ENCODE data around the gene HMSD.
A peak's percentile ranks its signal among the peaks of the same experiment; 100 is the strongest.

Gene HMSD

DNA sequence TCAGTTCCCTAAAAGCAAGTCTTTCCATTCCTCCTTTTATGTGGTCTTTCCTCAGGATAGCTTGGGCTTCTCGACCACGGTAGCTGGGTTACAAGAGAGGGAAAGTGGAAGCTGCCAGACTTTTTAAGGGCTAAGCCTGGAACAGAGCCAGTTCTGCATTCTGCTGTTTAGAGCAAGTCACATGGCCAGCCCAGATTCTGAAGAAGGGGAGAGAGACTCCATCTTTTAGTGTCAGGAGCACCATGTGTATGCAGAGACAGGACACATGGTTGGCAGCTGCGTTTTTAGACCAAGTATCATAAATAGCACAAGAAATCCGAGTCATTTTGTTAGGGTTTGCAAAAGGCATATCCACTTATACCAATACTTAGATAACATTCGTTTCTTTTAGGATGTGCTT is 4.7 kb downstream of the HMSD start:
- DNase-seq (ENCODE audit: low read depth in 1 of 2, low spot score in 1 of 2) = no peak

DNA sequence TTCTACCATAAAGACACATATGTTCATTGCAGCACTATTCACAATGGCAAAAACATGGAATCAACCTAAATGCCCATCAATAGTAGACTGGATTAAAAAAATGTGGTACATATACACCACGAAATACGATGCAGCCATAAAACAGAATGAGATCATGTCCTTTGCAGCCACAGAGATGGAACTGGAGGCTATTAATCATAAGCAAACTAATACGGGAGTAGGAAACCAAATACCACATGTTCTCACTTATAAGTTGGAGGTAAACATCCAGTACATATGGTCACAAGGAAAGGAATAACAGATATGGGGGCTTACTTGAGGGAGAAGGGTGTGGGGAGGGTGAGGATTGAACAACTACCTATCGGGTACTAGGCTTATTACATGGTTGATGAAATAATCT is 7.7 kb downstream of the HMSD start:
- DNase-seq (ENCODE audit: low read depth in 1 of 2, low spot score in 1 of 2) = no peak

DNA sequence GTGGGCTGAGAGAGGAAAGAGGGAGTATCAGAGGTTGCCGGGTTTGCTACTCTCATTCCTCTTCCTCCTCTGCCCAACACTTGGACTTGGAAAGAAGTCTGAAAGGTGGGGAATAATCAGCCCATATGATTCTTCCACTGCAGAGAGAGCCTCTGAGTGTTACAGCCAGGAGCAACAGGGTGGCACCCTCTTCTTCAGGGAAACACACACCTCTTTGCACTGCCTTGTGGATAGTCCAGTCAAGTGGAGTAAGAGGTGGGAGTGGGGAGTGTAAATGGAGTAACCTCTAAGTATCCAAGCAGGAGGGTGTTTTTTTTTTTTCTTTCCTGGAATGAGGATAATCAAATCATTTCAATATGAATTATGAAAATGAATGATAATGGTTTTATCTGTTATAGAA is 11.8 kb downstream of the HMSD start:
- DNase-seq (ENCODE audit: low read depth in 1 of 2, low spot score in 1 of 2) = no peak

DNA sequence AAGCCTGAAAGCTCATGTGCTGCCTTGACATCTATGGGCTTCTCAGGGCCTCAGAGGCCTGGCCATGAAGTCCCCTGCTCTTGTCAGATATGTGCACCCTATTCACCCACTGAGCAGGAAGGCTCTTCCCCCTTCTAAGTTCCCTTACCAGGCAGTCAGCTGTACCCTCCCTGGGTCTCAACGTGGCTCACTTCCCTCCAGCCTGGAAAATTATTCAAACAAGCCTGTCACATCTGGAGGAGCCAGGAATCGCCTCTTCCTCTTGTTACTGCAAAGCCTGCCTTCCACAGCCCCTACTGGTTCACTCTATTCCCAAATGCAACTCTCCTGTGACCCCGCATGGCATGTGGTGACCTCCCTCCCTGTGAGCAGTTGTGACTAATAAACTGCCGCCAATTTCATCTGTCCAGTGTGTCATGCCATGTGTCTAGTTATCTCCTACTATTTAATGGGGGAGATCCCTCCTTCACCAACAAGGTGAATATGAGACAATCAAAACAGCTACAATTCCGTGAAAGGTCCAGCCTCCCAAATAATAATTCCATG is 12.4 kb downstream of the HMSD start:
- DNase-seq (ENCODE audit: low read depth in 1 of 2, low spot score in 1 of 2) = no peak

DNA sequence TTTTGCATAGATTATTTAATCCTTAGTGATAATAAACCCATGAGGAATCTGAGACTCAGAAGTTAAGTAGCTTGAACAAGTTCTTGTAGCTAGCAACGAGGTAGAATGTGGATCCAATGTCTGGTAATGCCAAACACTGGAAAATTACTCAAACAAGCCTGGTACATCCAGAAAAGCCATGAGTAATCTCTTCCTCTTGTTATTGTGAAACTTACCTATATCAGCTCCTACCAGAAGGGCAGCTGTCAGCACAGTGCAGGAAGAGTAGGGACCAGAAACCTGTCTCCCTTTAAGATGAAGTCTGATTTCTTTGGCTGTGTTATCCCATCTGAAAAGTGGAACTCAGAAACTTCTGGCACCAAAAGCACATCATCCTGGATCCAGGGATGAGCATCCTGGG is 13.0 kb downstream of the HMSD start:
- DNase-seq (ENCODE audit: low read depth in 1 of 2, low spot score in 1 of 2) = no peak

DNA sequence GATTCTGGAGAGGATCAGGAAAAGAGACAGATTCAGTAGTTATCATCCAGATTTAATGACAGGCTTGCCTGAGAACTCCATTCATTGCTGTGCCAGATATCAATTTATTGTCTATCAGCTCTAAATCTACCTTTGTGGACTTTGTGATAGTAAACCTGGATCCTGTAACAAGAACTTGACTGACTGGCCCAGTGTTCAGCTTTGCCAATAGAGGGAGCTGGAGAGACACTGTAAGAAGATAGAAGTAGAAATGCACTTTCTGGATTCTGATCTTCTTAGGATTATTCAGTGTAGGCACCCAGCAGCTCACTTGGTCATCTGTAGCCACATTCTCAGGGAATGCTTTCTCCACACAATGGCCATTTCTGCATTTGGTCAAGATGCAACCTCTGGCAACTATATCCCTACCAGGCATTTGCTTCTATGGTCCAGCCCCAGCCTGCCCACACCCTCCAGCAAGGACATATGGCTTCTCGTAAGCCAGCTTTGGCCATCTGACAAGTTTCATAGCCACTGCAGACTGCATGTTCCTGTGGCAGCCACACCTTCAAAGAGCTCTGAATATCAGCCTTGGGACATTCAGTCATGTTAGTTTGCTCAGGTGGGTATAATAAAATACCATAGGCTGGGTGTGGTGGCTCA is 14.6 kb downstream of the HMSD start:
- peak in 1 of 2 donors; percentile 42 for DNase-seq (ENCODE audit: low read depth in 1 of 2, low spot score in 1 of 2)

DNA sequence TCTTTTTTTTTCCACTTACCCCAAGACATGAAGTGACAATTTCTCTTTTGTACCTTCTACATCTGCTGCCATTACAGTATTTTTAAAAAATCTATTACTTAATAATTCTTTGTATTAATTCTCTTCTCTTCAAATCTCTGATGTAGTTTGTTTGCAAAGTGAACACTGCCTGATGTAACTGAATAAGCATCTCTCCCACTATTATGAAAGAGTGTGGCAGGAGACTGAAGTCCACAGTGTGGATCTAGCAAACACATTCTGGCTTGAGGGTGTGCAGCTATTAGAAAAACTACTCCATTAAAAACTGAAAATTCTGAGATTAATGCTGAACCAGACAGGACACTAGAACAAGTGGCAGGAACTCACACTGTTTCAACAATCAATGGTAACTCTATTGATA is 15.8 kb downstream of the HMSD start:
- no peak for DNase-seq (ENCODE audit: low read depth in 1 of 2, low spot score in 1 of 2)

DNA sequence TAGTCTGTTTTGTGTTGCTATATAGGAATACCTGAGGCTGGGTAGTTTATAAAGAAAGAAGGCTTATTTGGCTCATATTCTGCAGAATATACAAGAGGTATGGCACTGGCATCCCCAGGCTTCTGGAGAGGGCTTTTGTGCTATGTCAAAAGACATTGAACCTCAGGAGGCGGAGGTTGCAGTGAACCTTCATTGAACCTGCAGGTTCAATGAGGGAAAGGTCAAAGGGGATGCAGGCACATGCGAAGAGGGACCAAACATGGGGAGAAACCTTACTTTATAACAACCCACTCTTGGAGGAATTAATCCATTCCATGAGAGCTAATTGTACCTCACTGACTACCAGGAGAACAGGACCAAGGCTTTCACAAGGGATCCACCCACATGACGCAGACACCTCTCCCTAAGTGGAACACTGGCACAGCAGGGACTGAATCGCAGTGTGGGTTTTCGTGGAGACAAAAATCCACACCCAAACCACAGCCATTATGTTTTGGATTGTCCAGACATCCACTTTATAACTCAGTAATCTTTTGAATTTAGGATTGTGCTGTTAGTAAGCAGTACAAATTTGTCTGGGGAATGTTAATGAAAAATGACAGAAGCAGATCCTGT is 16.7 kb downstream of the HMSD start:
- DNase-seq (ENCODE audit: low read depth in 1 of 2, low spot score in 1 of 2) = no peak

DNA sequence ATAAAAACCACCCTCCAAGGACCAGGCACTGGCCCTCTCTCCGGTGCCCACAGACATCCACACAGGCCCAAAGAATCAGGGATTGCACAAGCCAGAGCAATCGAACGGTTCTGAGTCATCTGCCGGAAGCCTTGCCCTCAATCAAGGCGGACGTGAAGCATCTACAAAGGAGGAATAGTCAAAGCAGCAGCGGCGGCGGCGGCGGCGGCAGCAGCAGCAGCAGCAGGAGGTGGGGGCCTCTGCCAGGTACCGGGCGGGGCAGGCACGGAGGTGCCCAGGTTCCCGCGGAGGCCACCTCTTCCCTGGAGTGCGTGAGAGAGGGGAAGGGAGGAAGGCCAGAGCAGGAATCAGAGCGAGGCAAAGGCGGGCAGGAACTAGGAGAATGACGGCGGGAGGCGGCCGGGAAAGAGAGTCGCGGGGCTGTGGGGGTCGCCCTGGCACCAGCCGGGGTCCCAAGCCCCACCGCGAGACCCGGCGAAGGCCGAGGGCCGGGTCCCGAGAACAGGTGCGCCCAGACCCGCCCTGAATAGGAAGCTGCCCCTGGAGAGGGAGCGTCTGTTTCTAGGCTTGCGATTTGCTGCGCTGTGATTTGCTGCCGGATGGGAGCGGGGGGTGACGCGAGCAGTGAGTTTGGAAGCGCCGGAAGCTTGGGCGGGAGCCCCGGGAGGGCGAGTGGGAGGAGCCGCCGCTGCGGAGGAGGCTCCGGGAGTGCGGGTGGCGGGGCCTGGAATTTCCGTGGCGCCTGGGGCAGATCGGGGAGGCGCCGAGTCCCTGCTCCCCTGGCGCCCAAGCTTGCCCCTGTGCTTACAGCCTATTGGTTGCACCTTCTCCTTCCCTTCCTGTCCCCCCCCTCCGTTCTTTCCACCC is 21.1 kb downstream of the HMSD start, which contains the start of gene SERPINB8:
Gene SERPINB8, plus strand, starts transcription at position 140 of the 867 bp plus-strand sequence. CDS start 8,228 bp downstream, outside the sequence.
- DNase-seq (ENCODE audit: low read depth in 1 of 2, low spot score in 1 of 2) = peak; percentile 52 to 69

DNA sequence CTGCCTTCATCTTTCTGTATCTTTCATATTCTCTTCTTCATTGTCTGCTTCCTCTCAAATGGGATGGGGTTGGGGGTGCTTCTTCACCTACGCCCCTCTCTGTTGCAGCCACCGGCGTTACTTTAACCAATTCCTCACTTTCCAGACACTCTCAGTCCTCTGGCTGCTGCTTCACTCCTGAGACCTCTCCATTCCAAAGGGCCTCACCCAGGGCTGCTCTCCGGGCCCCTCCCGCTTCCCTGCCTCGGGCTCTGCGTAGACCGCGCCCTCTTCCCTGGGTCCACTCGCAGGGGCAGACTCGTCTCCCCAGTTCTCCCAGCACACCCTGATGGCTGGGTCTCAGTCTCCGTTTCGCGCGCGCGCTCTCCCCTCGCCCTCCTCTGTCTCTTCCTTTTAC is 21.7 kb downstream of the HMSD start:
- DNase-seq (ENCODE audit: low read depth in 1 of 2, low spot score in 1 of 2) = no peak

DNA sequence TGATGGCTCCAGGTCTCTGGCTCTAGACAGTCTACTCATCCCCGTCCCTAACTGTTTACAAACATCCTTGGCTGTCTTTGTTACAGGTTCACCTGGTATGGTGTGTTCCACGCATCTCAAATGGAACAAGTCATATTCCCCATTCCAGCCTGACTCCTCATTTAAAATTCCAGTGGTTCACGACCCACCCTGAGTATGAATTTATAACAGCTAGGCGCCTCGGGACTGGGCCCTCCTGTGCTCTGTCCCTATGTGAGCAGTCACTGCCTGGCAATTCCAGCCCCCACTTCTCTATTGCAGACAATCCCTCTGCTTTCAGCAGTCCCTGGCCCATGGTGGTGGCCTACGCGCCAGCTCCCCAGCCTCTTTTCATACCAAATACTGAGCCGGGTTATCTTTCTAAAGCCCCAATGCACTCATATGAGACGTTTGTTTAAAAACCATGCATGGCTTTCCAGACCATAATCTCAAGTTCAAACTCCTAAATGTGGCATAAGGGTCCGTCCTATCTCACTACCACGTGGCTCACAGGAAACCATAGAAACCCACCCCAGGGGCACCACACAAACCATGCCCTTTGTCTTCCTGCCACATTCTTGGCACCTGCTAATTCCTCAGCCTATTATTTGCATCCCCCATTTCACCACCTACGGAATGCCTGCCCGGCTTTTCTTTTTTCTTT is 22.4 kb downstream of the HMSD start:
- DNase-seq (ENCODE audit: low read depth in 1 of 2, low spot score in 1 of 2) = no peak

DNA sequence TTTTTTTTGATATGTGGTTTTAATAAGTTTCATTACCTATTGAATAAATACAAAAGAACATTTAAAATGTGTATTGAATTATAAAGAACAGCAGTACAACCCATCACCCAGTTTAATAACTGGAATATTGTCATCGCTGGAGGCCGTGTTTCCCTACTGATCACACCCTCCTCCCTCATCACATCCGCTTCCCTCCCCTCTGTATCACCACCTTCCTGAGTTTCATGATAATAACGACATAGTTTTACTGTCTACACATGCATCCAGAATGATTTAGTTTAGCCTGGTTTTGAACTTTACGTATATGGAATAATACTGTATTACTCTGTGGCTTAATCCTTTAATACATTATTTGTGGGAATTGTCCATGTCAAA is 22.9 kb downstream of the HMSD start:
- DNase-seq (ENCODE audit: low read depth in 1 of 2, low spot score in 1 of 2) = no peak

DNA sequence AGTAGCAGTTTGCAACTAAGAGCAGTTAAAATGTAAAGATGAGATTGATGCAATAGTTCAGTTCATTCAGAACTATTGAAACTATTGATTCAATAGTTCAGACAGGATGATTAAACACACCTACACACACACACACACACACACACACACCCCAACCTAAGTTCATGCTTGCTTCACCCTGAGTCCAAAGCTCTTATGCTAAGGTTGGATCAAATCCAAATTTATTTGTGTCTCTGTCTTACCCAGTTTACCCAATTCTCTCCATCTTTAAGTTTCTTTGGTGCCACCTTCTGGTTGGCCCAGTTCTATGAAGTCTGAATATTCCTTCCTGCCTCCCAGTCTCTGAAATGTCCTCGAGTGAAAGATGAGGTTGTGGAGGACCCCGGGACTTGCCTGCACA is 25.9 kb downstream of the HMSD start:
- no peak for DNase-seq (ENCODE audit: low read depth in 1 of 2, low spot score in 1 of 2)

DNA sequence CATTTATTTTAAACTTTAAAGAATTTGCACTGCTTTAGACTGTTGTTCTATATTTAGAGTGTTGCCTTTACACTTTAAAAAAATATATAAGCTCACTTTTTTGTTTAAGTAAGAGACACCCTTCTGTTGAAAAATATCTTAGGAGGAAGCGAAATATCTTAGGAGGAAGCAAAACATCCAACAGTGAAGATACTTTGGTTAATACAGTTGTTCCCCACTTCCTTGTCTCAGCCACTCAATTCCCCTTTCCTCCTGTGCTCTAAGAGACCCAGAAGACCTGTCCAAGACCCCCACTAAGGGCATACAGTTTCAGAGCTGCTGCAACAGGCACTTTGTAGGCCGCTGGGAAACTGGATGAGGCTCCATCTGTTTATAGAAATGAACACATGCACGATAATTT is 26.5 kb downstream of the HMSD start:
- DNase-seq (ENCODE audit: low read depth in 1 of 2, low spot score in 1 of 2) = no peak

DNA sequence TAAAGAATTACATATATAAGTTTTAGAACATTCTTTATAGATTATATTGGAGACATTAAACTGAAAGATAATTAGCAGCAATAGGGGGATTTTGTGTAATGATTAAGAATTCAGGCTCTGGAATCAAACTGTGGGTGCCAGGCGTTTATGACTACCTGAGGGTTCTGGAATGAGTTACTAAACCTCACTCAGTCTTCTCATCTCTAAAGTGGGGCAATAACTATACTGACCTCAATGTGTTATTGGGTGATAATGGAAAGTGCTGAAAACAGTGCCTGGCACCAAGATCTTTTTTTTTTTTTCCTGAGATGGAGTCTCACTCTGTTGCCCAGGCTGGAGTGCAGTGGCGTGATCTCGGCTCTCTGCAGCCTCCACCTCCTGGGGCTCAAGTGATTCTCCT is 27.9 kb downstream of the HMSD start:
- no peak for DNase-seq (ENCODE audit: low read depth in 1 of 2, low spot score in 1 of 2)

DNA sequence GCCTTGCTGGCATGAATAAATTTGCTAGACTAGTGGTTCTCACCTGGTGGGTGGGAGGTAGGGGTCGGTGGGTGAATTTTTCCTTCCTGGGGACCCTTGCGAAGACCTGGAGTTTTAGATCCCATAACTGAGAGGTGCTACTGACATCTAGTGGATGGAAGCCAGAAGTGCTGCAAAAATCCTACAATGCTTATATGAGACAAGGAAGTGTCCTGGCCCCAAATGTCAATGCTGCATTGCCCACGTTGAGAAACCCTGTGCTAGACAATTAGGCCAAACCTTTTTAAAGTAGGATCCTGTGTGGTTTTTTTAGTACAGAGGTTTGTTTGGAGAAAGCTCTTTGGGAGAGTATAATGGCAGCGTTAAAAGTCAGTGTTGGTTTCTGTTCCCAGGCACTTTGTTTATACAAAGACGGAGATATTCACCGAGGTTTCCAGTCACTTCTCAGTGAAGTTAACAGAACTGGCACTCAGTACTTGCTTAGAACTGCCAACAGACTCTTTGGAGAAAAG is 30.4 kb downstream of the HMSD start:
- DNase-seq (ENCODE audit: low read depth in 1 of 2, low spot score in 1 of 2) = peak in 1 of 2 donors; percentile 25

DNA sequence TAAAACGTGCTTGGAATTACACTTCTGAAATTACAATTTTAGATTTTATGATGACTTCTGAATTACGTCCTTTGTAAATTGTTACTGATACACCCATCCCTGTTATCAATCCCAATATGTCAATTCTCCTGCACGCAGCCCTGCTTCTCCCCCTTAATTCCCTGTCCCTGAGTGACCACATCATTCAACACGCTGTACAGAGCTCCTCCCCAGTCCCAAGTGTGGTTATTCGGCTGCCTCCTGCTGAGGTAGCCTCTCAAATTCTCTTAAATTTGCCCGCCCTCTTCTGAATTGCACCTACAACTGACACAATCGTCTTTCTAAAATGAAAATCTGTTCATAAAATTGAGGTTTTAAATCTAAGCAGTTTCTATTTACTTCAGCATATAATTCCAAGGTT is 30.9 kb downstream of the HMSD start:
- no peak for DNase-seq (ENCODE audit: low read depth in 1 of 2, low spot score in 1 of 2)

DNA sequence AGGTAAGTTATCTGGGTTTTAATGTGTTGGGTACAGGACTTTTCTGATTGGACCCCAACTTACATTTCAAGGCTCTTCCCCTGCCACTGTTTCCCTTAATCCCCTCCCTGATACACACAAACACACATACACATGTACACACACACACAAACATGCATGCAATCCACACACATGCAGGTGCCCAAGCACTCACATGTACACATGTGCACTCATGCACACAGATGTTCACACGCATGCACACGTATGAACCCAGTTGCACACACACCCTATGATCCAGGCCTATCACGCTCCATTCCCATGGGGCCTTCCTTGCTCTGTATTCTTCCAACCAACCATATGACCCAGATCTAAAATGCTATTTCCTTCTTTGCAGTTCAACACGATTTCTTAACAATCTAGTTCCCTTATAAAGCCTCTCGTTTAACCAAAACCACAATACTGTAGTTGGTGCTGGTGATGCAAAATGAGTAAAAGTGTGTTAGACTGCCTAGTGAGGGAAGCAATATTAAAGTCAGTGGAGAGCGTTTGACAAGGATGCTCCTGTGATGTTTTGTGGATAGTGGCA is 31.9 kb downstream of the HMSD start:
- DNase-seq (ENCODE audit: low read depth in 1 of 2, low spot score in 1 of 2) = no peak

DNA sequence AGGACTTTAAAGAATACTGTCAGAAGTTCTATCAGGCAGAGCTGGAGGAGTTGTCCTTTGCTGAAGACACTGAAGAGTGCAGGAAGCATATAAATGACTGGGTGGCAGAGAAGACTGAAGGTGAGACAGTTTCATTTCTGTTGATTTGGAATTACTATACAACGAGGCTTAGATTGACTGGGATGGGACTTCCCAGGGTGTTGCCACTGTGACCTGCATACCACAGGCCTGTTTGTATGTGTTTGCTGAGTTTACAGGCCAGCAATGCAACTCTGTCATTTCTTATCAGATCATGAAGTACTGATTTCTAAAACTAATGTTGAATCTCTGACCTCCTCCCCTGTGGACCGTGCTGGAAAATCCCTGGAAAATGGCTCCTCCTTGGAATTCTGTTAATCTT is 32.6 kb downstream of the HMSD start:
- no peak for DNase-seq (ENCODE audit: low read depth in 1 of 2, low spot score in 1 of 2)

DNA sequence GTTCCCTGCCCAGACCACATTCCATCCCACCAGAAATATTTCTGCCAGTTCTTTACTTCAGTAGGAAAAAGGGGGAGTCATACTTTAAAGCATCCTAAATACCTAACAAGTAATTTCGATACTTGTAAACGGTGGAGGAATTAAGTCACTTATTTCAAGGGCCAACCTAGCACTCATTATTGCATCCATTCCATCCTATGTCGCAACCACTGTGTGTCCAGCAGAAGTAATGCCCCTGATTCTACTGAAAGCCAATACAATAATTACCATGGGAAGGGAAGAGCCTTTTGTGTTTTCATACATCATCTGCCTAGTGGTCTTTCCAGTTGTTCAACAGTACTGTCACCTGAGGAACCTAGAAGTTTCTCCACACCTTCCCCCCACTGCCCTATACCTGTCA is 33.3 kb downstream of the HMSD start:
- no peak for DNase-seq (ENCODE audit: low read depth in 1 of 2, low spot score in 1 of 2)

DNA sequence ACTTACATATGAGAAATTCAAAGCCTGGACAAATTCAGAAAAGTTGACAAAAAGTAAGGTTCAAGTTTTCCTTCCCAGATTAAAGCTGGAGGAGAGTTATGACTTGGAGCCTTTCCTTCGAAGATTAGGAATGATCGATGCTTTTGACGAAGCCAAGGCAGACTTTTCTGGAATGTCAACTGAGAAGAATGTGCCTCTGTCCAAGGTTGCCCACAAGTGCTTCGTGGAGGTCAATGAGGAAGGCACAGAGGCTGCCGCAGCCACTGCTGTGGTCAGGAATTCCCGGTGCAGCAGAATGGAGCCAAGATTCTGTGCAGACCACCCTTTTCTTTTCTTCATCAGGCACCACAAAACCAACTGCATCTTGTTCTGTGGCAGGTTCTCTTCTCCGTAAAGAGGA is 37.8 kb downstream of the HMSD start:
- no peak for DNase-seq (ENCODE audit: low read depth in 1 of 2, low spot score in 1 of 2)

All from activated CD4-positive, alpha-beta T cell treated with anti-CD3 and anti-CD28 coated beads, Interleukin-2, amount 50 U/mL, for 24 hours (primary cell).